ENCODE results near the gene IKZF3. TPM values are rescaled to one million over a fixed set of nuclear protein-coding genes. Genes with fewer than 3 reads are reported as not detected.
A peak's percentile ranks its signal among the peaks of the same experiment; 100 is the strongest.

IKZF3 gene
- total and polyA plus RNA-seq, 10 of the 15 experiments (the other 5 are each of a cell fraction or from before 2014, with no cell fraction given): 5.5 to 98.2 (median 47.6) TPM

- peak in 1 of 3 experiments; percentile 26; a peak in 1 of 6 replicates for TF ChIP-seq CTCF (IDR thresholded peaks at IDR 0.05 in 2 of 3, conservative IDR thresholded peaks at IDR 0.05 in 1 of 3; ENCODE audit: control insufficient read depth in 2 of 3, extremely low read depth in 1 of 3, insufficient read depth in 1 of 3, low read depth in 3 of 3, low read length in 3 of 3)
- TF ChIP-seq MLLT1 (IDR thresholded peaks at IDR 0.05): 0 out of 2 replicates have a peak, but pooled peaks have one; percentile 36
- TF ChIP-seq E2F8 (IDR thresholded peaks at IDR 0.05; ENCODE audit: low read depth, partially characterized antibody): no peak
- no peak; a peak in 1 of 3 replicates for TF ChIP-seq EGR1 (IDR thresholded peaks at IDR 0.05; ENCODE audit: borderline replicate concordance in 1 of 2, low read depth in 2 of 2, low read length in 2 of 2)
- peak; percentile 58; the same call in 1 of the 2 replicates for TF ChIP-seq POLR2A (IDR thresholded peaks at IDR 0.05; ENCODE audit: low read depth, low read length)
- peak; percentile 100; the same call in 1 of the 2 replicates for TF ChIP-seq LARP7 (IDR thresholded peaks at IDR 0.05)
- peak; percentile 14 for TF ChIP-seq DPF2 (IDR thresholded peaks at IDR 0.05)
- TF ChIP-seq SMAD1 (IDR thresholded peaks at IDR 0.05; ENCODE audit: low read depth, partially characterized antibody): no peak
- TF ChIP-seq MAX (IDR thresholded peaks at IDR 0.05; ENCODE audit: low read depth, low read length): peak; percentile 73
- peak; percentile 40 for TF ChIP-seq MYC (IDR thresholded peaks at IDR 0.05; ENCODE audit: insufficient read depth, insufficient read length, insufficient replicate concordance, low read length, severe bottlenecking)
- no peak for TF ChIP-seq NFIC (IDR thresholded peaks at IDR 0.05; ENCODE audit: low read depth, low read length)
- TF ChIP-seq RUNX3 (IDR thresholded peaks at IDR 0.05; ENCODE audit: low read length): no peak
- 0 out of 2 replicates have a peak, but pooled peaks have one; percentile 49 for TF ChIP-seq NBN (IDR thresholded peaks at IDR 0.05)
Measured at GRCh38 chr17:39753514-39754160, 110.5 kb downstream of the IKZF3 start (continued).
